K562 (cell line): ENCODE data around the gene VPS37D. TPM values are rescaled to one million over a fixed set of nuclear protein-coding genes. Genes with fewer than 3 reads are reported as not detected.
A peak's percentile ranks its signal among the peaks of the same experiment; 100 is the strongest.

ENCODE experiments used
- ATAC-seq: fragments of 200-7000 bp; cut with Tn5 transposase; 3 replicates; pipeline ENCODE4 v1.9.1; 2020; ENCODE audit warnings: moderate library complexity
- BruUV-seq: library from RNA; stranded (reverse); fragments of 400-500 nt; replicated peaks from 2 replicates; lab custom pipeline; 2021; lab: Mats Ljungman, UMichigan
- CTCF ChIA-PET: fragments of 300-600 bp; formaldehyde crosslinking; extraction: SDS; loops from one replicate; lab custom pipeline; 2021; ENCODE audit warnings: low intra/inter-chr PET ratio; lab: Yijun Ruan, JAX
- POLR2A ChIA-PET: fragments of 300-600, 350-650 bp; sonication (Branson Sonifier 250); formaldehyde crosslinking; extraction: SDS; loops from one replicate; lab custom pipeline; 2021; ENCODE audit warnings: antibody characterized with exemption, inconsistent platforms; lab: Yijun Ruan, JAX
- DNase-seq, 4 experiments: peaks; one replicate each; pipeline versions ENCODE4 v3.0.0 to v3.0.0-alpha.2; 2011 to 2018; ENCODE audit warnings: low spot score in 3 of 4, mixed read lengths in 3 of 4; ENCODE audit errors: extremely low read depth in 1 of 4
- FAIRE-seq: peaks from 2 replicates; lab custom pipeline; 2011; peaks lifted over from hg19 to GRCh38; lab: Jason Lieb, UNC
- H2AFZ ChIP-seq: 2 replicates; pipeline ENCODE4 v1.6.0; 2011; ENCODE audit warnings: low read depth, low read length, control low read depth, inconsistent platforms
- H3K27ac ChIP-seq: fragments of 200-600 bp; 3 replicates; pipeline ENCODE4 v1.8.0; 2011; ENCODE audit warnings: low read depth, mild to moderate bottlenecking, control low read depth, inconsistent platforms, low read length, moderate library complexity, mixed read lengths; ENCODE audit errors: extremely low read depth
- H3K27me3 ChIP-seq, 2 experiments: fragments of 300-600 bp in 1 of 2; 2 replicates in 1 of 2; 3 replicates in 1 of 2; pipeline versions ENCODE4 v1.6.0 to v1.8.0; 2011; ENCODE audit warnings: inconsistent platforms in 2 of 2, low read length in 2 of 2, mild to moderate bottlenecking in 1 of 2, mixed read lengths in 1 of 2, moderate library complexity in 1 of 2; ENCODE audit not compliant: control insufficient read depth in 2 of 2, insufficient read depth in 2 of 2
- H3K36me3 ChIP-seq: fragments of 300-600 bp; 3 replicates; pipeline ENCODE4 v1.8.0; 2011; ENCODE audit warnings: mild to moderate bottlenecking, low read length, inconsistent platforms; ENCODE audit not compliant: control insufficient read depth, insufficient read depth
- H3K4me1 ChIP-seq, 2 experiments: fragments of 200-600 bp in 1 of 2; replicated peaks in 1 of 2; 2 replicates in 1 of 2; 3 replicates in 1 of 2; pipeline versions ENCODE4 v1.5.1 to v1.8.0; 2011; ENCODE audit warnings: inconsistent platforms in 2 of 2, low read length in 2 of 2, mild to moderate bottlenecking in 1 of 2, mixed read lengths in 1 of 2, moderate library complexity in 1 of 2; ENCODE audit not compliant: control insufficient read depth in 2 of 2, insufficient read depth in 2 of 2
- H3K4me2 ChIP-seq: 2 replicates; pipeline ENCODE4 v1.6.1; 2011; ENCODE audit warnings: low read length, control low read depth, inconsistent platforms, mixed read lengths; ENCODE audit not compliant: insufficient read depth
- H3K4me3 ChIP-seq: fragments of 200-600 bp; sonication (generic), shearing (Covaris generic); 2 replicates; pipeline ENCODE4 v1.5.1; 2016; ENCODE audit warnings: control low read depth, inconsistent platforms
- H3K79me2 ChIP-seq: fragments of 200-600 bp; 3 replicates; pipeline ENCODE4 v1.8.0; 2011; ENCODE audit warnings: low read length, inconsistent platforms; ENCODE audit not compliant: control insufficient read depth, insufficient read depth
- H3K9ac ChIP-seq, 2 experiments: 2 replicates each; pipeline versions ENCODE4 v1.6.0 to v1.6.1; 2011; ENCODE audit warnings: low read depth in 2 of 2, low read length in 2 of 2, control low read depth in 1 of 2, inconsistent platforms in 1 of 2, mild to moderate bottlenecking in 1 of 2, mixed read lengths in 1 of 2; ENCODE audit not compliant: insufficient read depth in 1 of 2
- H3K9me1 ChIP-seq: one replicate; pipeline ENCODE4 v1.6.0; 2011; ENCODE audit warnings: inconsistent platforms, mild to moderate bottlenecking, low read length, moderate library complexity; ENCODE audit not compliant: control insufficient read depth, insufficient read depth
- H3K9me3 ChIP-seq: replicated peaks from 2 replicates; pipeline ENCODE4 v1.5.1; 2011; ENCODE audit warnings: low read depth, low read length, inconsistent platforms; ENCODE audit not compliant: control insufficient read depth, insufficient read depth
- H4K20me1 ChIP-seq: replicated peaks from 2 replicates; pipeline ENCODE4 v1.6.1; 2011; ENCODE audit warnings: low read length, inconsistent platforms, mixed read lengths; ENCODE audit not compliant: control insufficient read depth, insufficient read depth
- DACH1 ChIP-seq: fragments of 450-650 bp; IDR thresholded peaks from 2 replicates; pipeline ENCODE4 v1.6.1; 2018; ENCODE audit not compliant: partially characterized antibody
- DPF2 ChIP-seq: fragments of 450-650 bp; IDR thresholded peaks from 2 replicates; pipeline ENCODE4 v1.6.1; 2016
- HNRNPL ChIP-seq: fragments of 200-400 bp; formaldehyde crosslinking; IDR thresholded peaks from 2 replicates; pipeline ENCODE4 v1.6.1; 2017; ENCODE audit warnings: low read depth, mild to moderate bottlenecking, low read length
- MEIS2 ChIP-seq: fragments of 450-650 bp; IDR thresholded peaks from 2 replicates; pipeline ENCODE4 v1.6.1; 2014; ENCODE audit warnings: mild to moderate bottlenecking; ENCODE audit not compliant: partially characterized antibody
- PHB2 ChIP-seq: fragments of 450-650 bp; IDR thresholded peaks from 2 replicates; pipeline ENCODE4 v1.6.1; 2017; ENCODE audit warnings: low read depth
- RAD21 ChIP-seq, 2 experiments: fragments of 250-450 bp in 1 of 2; fragments of 450-650 bp in 1 of 2; sonication (Bioruptor Pico) in 1 of 2; formaldehyde crosslinking in 1 of 2; IDR thresholded peaks in 1 of 2; conservative IDR thresholded peaks in 1 of 2; 2 replicates each; pipeline versions ENCODE4 v1.4.0 to v1.8.0; 2020 to 2022; ENCODE audit warnings: mild to moderate bottlenecking in 2 of 2, moderate library complexity in 1 of 2
- RB1 ChIP-seq: fragments of 450-650 bp; IDR thresholded peaks from 2 replicates; pipeline ENCODE4 v1.6.1; 2017; ENCODE audit warnings: low read depth, mild to moderate bottlenecking
- SIN3A ChIP-seq, 2 experiments: fragments of 150-350 bp in 1 of 2; IDR thresholded peaks; 2 replicates each; pipeline ENCODE4 v1.6.1; 2011 to 2016; ENCODE audit warnings: borderline replicate concordance in 2 of 2, low read depth in 2 of 2, low read length in 2 of 2, mild to moderate bottlenecking in 2 of 2, moderate library complexity in 2 of 2; ENCODE audit not compliant: control insufficient read depth in 1 of 2
- TEAD2 ChIP-seq: fragments of 450-650 bp; IDR thresholded peaks from 2 replicates; pipeline ENCODE4 v1.6.1; 2016; ENCODE audit warnings: missing genetic modification characterization, control low read depth, missing compliant biosample characterization
- WGBS: fragments of 100-300 bp; shearing (Covaris generic); methylation state at CpG from one replicate; pipeline ENCODE4 v1.1.6; 2016; ENCODE audit warnings: low coverage, mixed read lengths; ENCODE audit not compliant: insufficient coverage; ENCODE audit errors: missing lambda C conversion rate; 5-methylcytosine and 5-hydroxymethylcytosine counted together
- in situ Hi-C: fragments of 300-500 bp; cut with MboI; formaldehyde crosslinking; loops from 4 replicates; pipeline ENCODE4 v1.15.0; 2018; ENCODE audit warnings: inconsistent platforms, mixed read lengths
- intact Hi-C: fragments of 100-400 bp; cut with micrococcal nuclease; formaldehyde crosslinking; loops from 2 replicates; pipeline ENCODE4 v1.14.2; 2022
- polyA plus RNA-seq, 8 experiments: library from polyadenylated mRNA; depleted of rRNA in 4 of 8; stranded (reverse) in 5 of 8; unstranded in 3 of 8; fragments of >200 nt; fragmentation: Nextera tagmentation in 2 of 8; fragmentation: Illumina TruSeq in 1 of 8; extraction: Ambion mirVana in 2 of 8; extraction: Trizol in 1 of 8; gene quantifications; 2 replicates each; pipeline versions ENCODE4 v1.2.1 to v1.2.3, GENCODE V29; 2011 to 2014; ENCODE audit warnings: inconsistent platforms in 1 of 8, missing spikeins in 1 of 8
- total RNA-seq, 7 experiments: library from RNA; depleted of rRNA in 6 of 7; stranded (reverse); fragments of >200 nt in 6 of 7; fragmentation: Illumina TruSeq in 2 of 7; extraction: Trizol in 2 of 7; gene quantifications; 2 replicates each; pipeline versions ENCODE4 v1.2.1 to v1.2.3, GENCODE V29; 2011 to 2021; ENCODE audit warnings: low replicate concordance in 1 of 7
- TF ChIP-seq, protein P1 (sequence below): fragments of 200-800 bp; sonication (Bioruptor generic); IDR thresholded peaks from 2 replicates; pipeline ENCODE4 v1.6.1; 2017; ENCODE audit warnings: missing genetic modification characterization, missing compliant biosample characterization
- TF ChIP-seq, protein P2 (sequence below): fragments of 450-650 bp; conservative IDR thresholded peaks from 2 replicates; pipeline ENCODE4 v1.6.1; 2016; ENCODE audit warnings: missing genetic modification characterization, low read depth, mild to moderate bottlenecking, control low read depth, missing compliant biosample characterization
- TF ChIP-seq, protein P3 (sequence below), 3 experiments: IDR thresholded peaks in 2 of 3; conservative IDR thresholded peaks in 1 of 3; 2 replicates each; pipeline ENCODE4 v1.5.1; 2011 to 2012; ENCODE audit warnings: low read length in 3 of 3, mild to moderate bottlenecking in 3 of 3, control low read depth in 2 of 3, improper control_type of control experiment in 1 of 3, inconsistent platforms in 1 of 3, low read depth in 1 of 3, mixed read lengths in 1 of 3, moderate library complexity in 1 of 3; ENCODE audit not compliant: insufficient read depth in 2 of 3
- TF ChIP-seq, protein P4 (sequence below): IDR thresholded peaks from 3 replicates; pipeline ENCODE4 v1.6.1; 2011; ENCODE audit warnings: borderline replicate concordance, mild to moderate bottlenecking; ENCODE audit not compliant: insufficient read length, insufficient read depth

The VPS37D gene
- total and polyA plus RNA-seq, 9 of the 15 experiments (the other 6 are each of a cell fraction or from before 2014, with no cell fraction given) = 0.25 to 2.3 (median 1.0) TPM; not detected in 3

DNA sequence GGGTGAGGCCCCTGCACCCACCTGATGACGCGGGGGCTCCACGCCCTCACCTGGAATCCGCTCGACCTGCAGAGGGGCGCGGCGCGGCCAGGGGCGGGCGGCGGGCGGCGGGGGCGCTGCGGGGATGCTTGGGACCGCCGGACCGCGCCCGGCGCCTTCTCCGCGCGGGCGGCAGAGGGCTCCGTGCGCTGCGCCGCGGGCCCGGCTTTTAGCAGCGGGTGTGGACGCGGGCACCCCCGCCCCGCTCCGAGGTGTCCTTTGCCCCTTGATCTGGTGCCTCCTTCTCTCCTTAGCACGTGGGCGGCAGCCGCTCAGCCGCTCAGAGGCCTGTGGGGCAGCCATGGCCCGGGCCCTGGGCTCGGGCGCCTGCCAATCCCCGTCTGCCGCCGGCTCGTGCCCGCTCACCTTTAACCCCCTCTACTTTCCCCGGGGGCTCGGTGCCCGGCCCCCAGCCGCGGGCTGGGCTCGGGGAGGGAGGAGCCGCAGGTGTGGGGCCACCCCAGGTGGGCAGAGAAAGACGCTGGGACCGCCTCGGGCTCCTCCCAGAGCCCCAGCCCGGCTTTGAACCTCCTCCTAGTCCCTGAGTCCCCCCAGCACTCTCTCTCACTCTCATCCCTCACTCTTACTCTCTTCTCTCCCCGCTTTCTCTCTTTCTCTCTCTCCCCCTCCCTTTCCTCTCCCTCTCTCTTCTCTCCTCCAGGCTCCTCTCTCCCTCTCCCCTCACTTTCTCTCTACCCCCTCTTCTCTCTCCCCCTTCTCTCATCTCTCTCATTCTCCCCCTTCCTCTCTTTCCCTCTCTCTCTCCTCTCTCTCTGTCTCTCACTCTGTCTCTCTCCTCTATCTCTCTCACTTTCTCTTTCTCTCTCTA is 19.7 kb upstream of the VPS37D start:
- Histone ChIP-seq H3K79me2 (no peaks in the 10 kb centered on the region), H3K4me3 (peak overlapping the region; percentile 31), H3K4me1 (peaks cover 0 to 14% of the 10 kb centered on the region in 2 experiments; a peak in 2 of 5 replicates), H3K9ac (peak overlapping the region in 1 of 2 experiments; percentile 65; a peak in 2 of 4 replicates), H2AFZ (0 out of 2 replicates have a peak overlapping the region, but pooled peaks have one; percentile 4), H3K27ac (no peak overlapping the region), H4K20me1 (0 out of 2 replicates have a peak, but pooled peaks cover 3% of the 10 kb centered on the region), H3K27me3 (peaks cover 34 to 77% of the 10 kb centered on the region in 2 experiments), H3K4me2 (peak overlapping the region; percentile 20), H3K36me3 (no peaks in the 10 kb centered on the region), H3K9me1 (no peaks in the 10 kb centered on the region), H3K9me3 (no peaks in the 10 kb centered on the region; the same call in 1 of the 2 replicates)
- in situ Hi-C loops (no loop called here), intact Hi-C loops (no loop called here)
- ChIA-PET CTCF (interaction anchor here (2.4 kb wide), 1 partner anchor 78 kb away, joined by 13 read pairs; no protein-coding TSS in a partner anchor), POLR2A (interaction anchor here (0.8 kb wide), 1 partner anchor 17 kb away, joined by 4 read pairs; no protein-coding TSS in a partner anchor)
- 3% methylated on average over 48 of the region's 62 CpGs for WGBS
- BruUV-seq = no TSS peak
- DNase-seq (peak in 2 of 4 experiments; percentile 80 to 83), ATAC-seq (peak; percentile 78), FAIRE-seq (no peak)
- TF ChIP-seq, protein P1, sequence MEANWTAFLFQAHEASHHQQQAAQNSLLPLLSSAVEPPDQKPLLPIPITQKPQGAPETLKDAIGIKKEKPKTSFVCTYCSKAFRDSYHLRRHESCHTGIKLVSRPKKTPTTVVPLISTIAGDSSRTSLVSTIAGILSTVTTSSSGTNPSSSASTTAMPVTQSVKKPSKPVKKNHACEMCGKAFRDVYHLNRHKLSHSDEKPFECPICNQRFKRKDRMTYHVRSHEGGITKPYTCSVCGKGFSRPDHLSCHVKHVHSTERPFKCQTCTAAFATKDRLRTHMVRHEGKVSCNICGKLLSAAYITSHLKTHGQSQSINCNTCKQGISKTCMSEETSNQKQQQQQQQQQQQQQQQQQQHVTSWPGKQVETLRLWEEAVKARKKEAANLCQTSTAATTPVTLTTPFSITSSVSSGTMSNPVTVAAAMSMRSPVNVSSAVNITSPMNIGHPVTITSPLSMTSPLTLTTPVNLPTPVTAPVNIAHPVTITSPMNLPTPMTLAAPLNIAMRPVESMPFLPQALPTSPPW (CRISPR knock-in tag) = peak; percentile 35
- 0 out of 2 replicates have a peak, but pooled peaks have one; percentile 12 for TF ChIP-seq DPF2
- TF ChIP-seq DACH1 = no peak
- TF ChIP-seq PHB2 = peak; percentile 47; the same call in 1 of the 2 replicates
- peak; percentile 46; the same call in 1 of the 2 replicates for TF ChIP-seq RB1
- TF ChIP-seq, protein P2, sequence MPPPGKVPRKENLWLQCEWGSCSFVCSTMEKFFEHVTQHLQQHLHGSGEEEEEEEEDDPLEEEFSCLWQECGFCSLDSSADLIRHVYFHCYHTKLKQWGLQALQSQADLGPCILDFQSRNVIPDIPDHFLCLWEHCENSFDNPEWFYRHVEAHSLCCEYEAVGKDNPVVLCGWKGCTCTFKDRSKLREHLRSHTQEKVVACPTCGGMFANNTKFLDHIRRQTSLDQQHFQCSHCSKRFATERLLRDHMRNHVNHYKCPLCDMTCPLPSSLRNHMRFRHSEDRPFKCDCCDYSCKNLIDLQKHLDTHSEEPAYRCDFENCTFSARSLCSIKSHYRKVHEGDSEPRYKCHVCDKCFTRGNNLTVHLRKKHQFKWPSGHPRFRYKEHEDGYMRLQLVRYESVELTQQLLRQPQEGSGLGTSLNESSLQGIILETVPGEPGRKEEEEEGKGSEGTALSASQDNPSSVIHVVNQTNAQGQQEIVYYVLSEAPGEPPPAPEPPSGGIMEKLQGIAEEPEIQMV (tag) = 0 out of 2 replicates have a peak, but pooled peaks have one; percentile 52
- TF ChIP-seq SIN3A (IDR thresholded peaks at IDR 0.05; ENCODE audit: borderline replicate concordance in 2 of 2, control insufficient read depth in 1 of 2, low read depth in 2 of 2, low read length in 2 of 2) = no peak
- TF ChIP-seq, protein P3, sequence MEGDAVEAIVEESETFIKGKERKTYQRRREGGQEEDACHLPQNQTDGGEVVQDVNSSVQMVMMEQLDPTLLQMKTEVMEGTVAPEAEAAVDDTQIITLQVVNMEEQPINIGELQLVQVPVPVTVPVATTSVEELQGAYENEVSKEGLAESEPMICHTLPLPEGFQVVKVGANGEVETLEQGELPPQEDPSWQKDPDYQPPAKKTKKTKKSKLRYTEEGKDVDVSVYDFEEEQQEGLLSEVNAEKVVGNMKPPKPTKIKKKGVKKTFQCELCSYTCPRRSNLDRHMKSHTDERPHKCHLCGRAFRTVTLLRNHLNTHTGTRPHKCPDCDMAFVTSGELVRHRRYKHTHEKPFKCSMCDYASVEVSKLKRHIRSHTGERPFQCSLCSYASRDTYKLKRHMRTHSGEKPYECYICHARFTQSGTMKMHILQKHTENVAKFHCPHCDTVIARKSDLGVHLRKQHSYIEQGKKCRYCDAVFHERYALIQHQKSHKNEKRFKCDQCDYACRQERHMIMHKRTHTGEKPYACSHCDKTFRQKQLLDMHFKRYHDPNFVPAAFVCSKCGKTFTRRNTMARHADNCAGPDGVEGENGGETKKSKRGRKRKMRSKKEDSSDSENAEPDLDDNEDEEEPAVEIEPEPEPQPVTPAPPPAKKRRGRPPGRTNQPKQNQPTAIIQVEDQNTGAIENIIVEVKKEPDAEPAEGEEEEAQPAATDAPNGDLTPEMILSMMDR (IDR thresholded peaks at IDR 0.05 in 2 of 3, conservative IDR thresholded peaks at IDR 0.05 in 1 of 3; ENCODE audit: insufficient read depth in 2 of 3, low read depth in 1 of 3, low read length in 3 of 3) = peak in 2 of 3 experiments; percentile 32 to 48; a peak in 3 of 6 replicates
- TF ChIP-seq, protein P4, sequence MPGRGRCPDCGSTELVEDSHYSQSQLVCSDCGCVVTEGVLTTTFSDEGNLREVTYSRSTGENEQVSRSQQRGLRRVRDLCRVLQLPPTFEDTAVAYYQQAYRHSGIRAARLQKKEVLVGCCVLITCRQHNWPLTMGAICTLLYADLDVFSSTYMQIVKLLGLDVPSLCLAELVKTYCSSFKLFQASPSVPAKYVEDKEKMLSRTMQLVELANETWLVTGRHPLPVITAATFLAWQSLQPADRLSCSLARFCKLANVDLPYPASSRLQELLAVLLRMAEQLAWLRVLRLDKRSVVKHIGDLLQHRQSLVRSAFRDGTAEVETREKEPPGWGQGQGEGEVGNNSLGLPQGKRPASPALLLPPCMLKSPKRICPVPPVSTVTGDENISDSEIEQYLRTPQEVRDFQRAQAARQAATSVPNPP = no peak
- TF ChIP-seq RAD21 (CRISPR knock-in tag; conservative IDR thresholded peaks at IDR 0.05 in 1 of 2, IDR thresholded peaks at IDR 0.05 in 1 of 2) = peak in 1 of 2 experiments; percentile 30; a peak in 2 of 4 replicates
- TF ChIP-seq HNRNPL = peak; percentile 61
- no peak for TF ChIP-seq TEAD2 (tag)
- TF ChIP-seq MEIS2 = no peak
